Measurements from ENCODE around the gene C1R. TPM values are rescaled to one million over a fixed set of nuclear protein-coding genes. Genes with fewer than 3 reads are reported as not detected.
"Not testable (repeated sequence)": the region's sequence is repeated elsewhere in the genome, so short reads cannot be mapped to it uniquely, and the experiment has no call there.

Gene C1R
- total RNA-seq, 6 experiments from 2014 or later, result 9.3 to 43.4 (median 36.0) TPM

GRCh38 chr12:7038591-7038990 lies 53.7 kb downstream of the C1R start:
- Mint-ChIP-seq H3K36me3 (ENCODE audit: low read depth) (peaks cover 4% of the 10 kb centered on the region; the same call in 1 of the 2 replicates), H3K9me3 (no peaks in the 10 kb centered on the region), H3K27ac (no peak overlapping the region), H3K4me1 (ENCODE audit: low read depth) (peaks cover 12% of the 10 kb centered on the region), H3K4me3 (no peak overlapping the region), H3K27me3 (ENCODE audit: insufficient read depth) (peaks cover 9% of the 10 kb centered on the region)
- DNase-seq, result no peak
- no peak for TF ChIP-seq CTCF (IDR thresholded peaks at IDR 0.05)

DNA sequence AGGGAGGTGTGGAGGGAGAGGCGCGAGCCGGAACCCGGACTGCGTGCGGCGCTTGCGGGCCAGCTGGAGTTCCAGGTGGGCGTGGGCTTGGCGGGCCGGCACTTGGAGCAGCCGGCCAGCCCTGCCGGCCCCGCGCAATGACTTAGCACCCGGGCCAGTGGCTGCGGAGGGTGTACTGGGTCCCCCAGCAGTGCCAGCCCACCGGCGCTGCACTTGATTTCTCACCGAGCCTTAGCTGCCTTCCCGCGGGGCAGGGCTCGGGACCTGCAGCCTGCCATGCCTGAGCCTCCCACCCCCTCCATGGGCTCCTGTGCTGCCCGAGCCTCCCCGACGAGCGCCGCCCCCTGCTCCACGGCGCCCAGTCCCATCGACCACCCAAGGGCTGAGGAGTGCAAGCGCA lies 54.8 kb downstream of the C1R start:
- not testable (repeated sequence) for H3K4me1 Mint-ChIP-seq (ENCODE audit: low read depth); DNase-seq; H3K36me3 Mint-ChIP-seq (ENCODE audit: low read depth); H3K9me3 Mint-ChIP-seq; H3K27ac Mint-ChIP-seq; H3K4me3 Mint-ChIP-seq
- H3K27me3 Mint-ChIP-seq (ENCODE audit: insufficient read depth), result peaks cover 12% of the 10 kb centered on the region

- Mint-ChIP-seq H3K36me3 (ENCODE audit: low read depth) (peaks cover 4% of the 10 kb centered on the region; the same call in 1 of the 2 replicates), H3K4me3 (no peak overlapping the region), H3K4me1 (ENCODE audit: low read depth) (peaks cover 6% of the 10 kb centered on the region; the same call in 1 of the 2 replicates), H3K27ac (no peak overlapping the region), H3K9me3 (peaks cover 4% of the 10 kb centered on the region; the same call in 1 of the 2 replicates), H3K27me3 (ENCODE audit: insufficient read depth) (peaks cover 14% of the 10 kb centered on the region)
- no peak for TF ChIP-seq CTCF (IDR thresholded peaks at IDR 0.05)
- DNase-seq, result no peak
Measured at GRCh38 chr12:7035463-7035862, 56.8 kb downstream of the C1R start.

DNA sequence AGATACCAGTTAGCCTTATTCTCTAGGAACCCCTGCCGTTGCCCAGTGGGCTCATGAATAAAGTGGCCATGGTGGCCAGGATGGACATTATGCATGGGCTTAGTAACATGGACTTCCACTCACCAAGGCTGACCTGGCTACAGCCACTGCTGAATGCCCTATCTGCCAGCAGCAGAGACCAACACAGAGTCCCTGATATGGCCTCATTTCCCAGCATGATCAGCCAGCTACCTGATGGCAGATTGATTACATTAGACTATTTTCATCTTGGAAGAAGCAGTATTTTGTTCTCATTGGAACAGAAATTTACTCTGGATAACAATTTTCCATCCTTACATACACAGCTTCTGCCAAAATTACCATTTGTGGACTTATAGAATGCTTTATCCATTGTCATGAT lies 57.8 kb downstream of the C1R start:
- peaks cover 6% of the 10 kb centered on the region; the same call in 1 of the 2 replicates for H3K4me1 Mint-ChIP-seq (ENCODE audit: low read depth)
- peaks cover 14% of the 10 kb centered on the region for H3K27me3 Mint-ChIP-seq (ENCODE audit: insufficient read depth)
- no peak overlapping the region for H3K4me3 Mint-ChIP-seq
- no peak for TF ChIP-seq CTCF (IDR thresholded peaks at IDR 0.05)
- H3K36me3 Mint-ChIP-seq (ENCODE audit: low read depth), result peaks cover 4% of the 10 kb centered on the region; the same call in 1 of the 2 replicates
- H3K9me3 Mint-ChIP-seq, result peaks cover 4% of the 10 kb centered on the region; the same call in 1 of the 2 replicates
- DNase-seq, result no peak
- no peak overlapping the region for H3K27ac Mint-ChIP-seq

GRCh38 chr12:7032990-7033389 lies 59.3 kb downstream of the C1R start:
- no peak overlapping the region for H3K4me3 Mint-ChIP-seq
- H3K27ac Mint-ChIP-seq, result no peak overlapping the region

More at GRCh38 chr12:7032990-7033389, 59.3 kb downstream of the C1R start:
- H3K4me1 Mint-ChIP-seq (ENCODE audit: low read depth), result peaks cover 6% of the 10 kb centered on the region; the same call in 1 of the 2 replicates
- no peak for DNase-seq
- peaks cover under 1% of the 10 kb centered on the region; the same call in 1 of the 2 replicates for H3K36me3 Mint-ChIP-seq (ENCODE audit: low read depth)
- no peak for TF ChIP-seq CTCF (IDR thresholded peaks at IDR 0.05)
- peaks cover 4% of the 10 kb centered on the region; the same call in 1 of the 2 replicates for H3K9me3 Mint-ChIP-seq
- H3K27me3 Mint-ChIP-seq (ENCODE audit: insufficient read depth), result peaks cover 21% of the 10 kb centered on the region
